GM18526 (cell line): ENCODE measurements around the gene AKR1C2.

Experiments used
- POLR2A ChIP-seq: IDR thresholded peaks from 3 replicates; pipeline ENCODE4 v1.6.1; 2011; ENCODE audit not compliant: insufficient read length; ENCODE audit errors: extremely low read depth

The AKR1C2 gene

DNA sequence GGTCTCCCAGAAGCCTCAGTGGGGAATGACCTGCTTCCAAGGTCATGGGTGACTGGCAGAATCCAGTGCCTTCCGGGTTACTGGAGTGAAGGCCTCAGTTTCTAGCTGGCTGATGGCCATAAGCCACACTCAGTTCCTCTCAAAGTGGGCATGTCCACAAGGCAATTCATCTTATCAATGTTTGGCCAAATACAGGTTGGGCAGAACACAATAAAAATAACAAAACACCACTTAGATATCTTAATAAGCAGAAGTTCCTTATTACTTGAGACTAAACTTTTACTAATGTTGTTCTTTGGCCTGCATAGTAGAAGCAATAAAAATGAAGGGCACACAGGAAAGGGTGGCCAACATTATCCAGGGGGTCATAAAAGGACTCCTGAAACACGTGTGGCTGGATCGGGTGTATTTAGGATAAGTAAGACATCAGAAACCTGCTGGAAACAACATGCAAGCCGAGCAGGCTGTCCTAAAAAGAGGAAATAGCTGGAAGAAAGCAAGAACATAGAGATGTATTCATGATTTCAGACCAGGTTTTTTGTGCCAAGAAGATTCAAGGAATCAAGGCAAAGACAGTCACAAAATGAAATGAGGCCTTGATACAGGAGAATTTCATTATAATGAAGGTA is 19.6 kb upstream of the AKR1C2 start:
- TF ChIP-seq POLR2A: no peak

DNA sequence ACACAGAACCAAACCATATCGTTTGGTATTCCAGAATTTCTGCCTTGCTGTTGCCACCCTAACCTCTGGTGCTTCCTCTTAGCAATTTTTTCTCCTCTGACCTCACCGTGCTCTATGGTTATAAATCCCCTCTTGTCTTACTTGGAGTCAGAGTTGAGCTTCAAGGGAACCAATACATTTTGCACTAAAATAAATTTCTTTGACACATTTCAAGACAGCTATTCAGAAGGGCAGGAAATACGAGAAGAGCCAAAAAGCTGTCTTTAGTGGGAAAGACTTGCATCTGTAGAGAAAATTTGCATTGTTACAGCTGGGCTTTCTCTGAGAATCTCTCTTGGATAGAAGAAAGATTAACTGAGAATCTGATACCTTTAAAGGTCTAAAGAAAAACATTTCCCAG is 14.5 kb upstream of the AKR1C2 start:
- no peak for TF ChIP-seq POLR2A

DNA sequence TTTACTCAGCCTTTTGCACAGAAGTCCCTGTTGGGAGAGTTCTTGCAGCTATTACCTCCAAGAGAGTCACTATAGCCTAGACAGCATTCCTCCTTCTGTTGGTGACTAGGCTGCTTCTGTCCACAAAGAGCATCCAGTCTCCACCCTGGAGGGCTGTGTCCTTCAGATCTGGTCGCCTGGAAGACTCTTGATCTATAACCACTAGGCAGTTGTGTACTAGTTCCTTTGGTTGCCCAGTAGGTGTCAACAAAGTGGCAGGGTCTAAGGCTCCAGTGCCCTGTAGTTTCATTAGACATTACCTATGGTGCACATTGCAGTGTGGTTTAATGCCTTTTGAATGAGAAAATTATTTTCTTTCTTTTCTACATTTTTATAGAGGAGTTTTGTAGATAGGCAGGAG is 11.3 kb upstream of the AKR1C2 start:
- no peak for TF ChIP-seq POLR2A

DNA sequence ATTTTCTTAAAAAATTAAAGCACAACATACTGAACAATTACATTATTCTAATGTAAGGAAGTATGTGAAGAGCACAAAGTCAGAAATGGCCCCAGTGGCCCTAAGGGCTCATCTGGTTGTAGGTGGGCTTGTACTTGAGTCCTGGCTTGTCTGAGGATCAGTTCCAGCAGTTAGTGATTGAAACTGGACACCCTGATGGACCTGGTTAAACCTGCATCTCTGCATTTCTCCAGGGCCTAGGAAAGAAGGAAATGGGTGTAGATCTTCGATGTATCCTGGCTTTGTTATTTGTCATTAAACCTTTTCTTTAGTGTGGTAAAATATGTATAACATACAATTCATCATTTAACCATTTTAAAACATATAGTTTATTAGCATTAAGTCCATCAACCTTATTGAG is 9.7 kb upstream of the AKR1C2 start:
- no peak for TF ChIP-seq POLR2A

DNA sequence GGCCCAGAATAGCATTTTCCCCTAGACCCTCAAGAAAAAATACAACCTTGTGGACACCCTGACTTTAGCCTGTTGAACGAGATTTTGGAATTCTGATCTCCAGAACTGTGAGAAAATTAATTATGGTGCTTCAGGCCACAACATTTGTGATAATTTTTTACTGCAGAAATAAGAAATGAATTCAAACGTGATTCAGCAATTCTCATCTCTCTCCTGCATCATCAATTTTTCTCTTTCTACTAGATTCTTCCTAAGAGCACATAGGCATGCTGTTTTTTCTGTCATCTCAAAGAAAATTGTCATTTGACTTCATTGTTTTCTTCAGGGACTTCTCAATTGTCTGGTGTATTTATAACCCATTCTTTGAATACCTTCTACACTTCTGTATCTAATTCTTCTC is 8.9 kb upstream of the AKR1C2 start:
- no peak for TF ChIP-seq POLR2A

DNA sequence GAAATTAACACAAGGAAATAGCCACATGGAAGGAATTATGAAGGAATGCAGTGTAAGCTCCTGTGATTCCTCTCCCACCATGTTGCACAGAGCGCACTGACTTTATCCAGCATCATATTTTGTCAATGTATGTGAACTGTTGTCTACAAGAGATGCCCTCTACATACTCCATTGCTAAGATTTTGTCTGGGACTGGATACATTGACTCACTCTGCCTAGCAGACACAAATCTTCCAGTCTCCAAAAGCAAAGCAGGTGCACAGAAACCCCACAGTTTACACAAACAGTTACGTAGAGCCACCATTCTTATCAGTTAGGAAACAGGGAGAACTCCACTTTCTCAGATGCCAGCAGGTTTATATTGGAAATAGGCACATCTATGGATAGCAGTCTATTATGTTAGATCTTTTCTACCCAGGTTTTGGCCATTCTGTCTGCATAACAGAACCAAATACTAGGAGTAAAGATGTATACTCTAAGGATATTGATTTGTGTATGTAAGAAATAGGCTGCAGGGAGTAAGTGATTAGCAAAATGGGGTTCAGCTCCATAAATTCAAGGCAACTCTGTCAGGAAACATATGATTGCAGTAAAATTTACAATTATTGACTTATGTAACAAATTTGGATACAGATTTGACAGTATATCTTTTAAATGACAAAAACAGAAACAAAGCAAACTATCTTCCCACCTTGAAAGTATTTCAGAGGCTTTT is 1.5 kb downstream of the AKR1C2 start:
- no peak for TF ChIP-seq POLR2A

DNA sequence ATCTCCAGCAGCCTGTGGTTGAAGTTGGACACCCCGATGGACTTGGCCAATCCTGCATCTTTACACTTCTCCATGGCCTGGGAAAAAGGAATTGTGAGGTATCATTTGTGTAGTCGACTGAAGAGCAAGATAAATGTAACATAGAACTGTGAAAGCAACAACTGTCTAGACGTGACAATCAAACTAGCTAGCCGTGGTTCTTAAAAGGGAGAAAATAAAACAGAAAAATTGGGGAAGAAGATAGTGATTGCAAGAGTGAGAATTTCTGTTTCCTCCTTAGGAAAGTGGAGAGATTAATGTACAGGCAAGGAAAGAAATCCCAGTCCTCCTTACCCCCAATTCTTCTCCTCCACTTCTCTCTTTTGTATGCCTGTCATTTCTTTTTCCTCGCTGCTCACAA is 5.0 kb downstream of the AKR1C2 start:
- no peak for TF ChIP-seq POLR2A

DNA sequence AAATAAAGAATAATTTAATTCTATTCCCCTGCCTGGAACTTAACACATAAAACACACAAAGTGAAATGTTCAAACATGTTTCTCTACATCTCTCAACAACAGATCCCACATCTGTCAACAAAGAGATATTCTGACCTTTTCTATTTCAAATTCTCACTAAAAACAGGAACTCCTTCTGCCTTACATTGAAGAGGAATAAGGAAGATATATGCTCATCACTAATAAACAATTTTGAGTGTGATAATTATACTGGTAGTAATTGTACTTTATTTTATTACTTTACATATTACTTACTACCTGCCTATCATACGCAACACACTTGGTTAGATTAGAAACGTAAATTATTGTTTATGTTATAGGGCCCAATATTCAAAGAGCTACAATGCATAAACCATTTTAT is 13.4 kb downstream of the AKR1C2 start:
- no peak for TF ChIP-seq POLR2A

DNA sequence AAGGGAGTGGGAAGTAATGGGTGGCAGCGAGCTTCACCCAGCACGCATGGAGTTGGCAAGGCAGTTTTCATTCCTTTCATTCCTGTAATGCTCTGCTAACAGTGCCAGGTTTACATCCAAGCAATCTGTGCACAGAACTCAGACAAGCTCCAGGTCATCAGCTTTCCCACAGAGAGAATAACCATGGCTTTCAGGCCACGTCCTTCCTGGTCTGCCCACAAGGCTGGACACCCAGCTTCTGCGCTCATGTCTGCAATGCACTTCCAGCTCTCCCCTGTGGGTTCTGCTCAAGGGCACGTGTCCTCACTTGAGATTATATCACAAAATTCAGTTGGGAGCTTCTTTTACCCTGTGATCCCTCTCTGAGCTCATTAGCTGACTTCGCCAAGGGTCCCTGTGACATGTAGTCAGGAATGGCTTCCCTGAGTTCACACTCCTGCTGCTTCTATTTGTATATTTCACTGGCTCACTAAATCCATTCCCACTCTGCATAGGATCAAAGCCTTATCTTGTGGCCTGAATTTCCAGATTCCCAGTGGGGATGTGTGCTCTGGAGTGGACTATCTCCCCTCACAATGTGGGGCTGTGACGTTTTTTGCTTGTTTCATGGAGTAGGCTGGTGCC is 18.6 kb downstream of the AKR1C2 start:
- TF ChIP-seq POLR2A: no peak

DNA sequence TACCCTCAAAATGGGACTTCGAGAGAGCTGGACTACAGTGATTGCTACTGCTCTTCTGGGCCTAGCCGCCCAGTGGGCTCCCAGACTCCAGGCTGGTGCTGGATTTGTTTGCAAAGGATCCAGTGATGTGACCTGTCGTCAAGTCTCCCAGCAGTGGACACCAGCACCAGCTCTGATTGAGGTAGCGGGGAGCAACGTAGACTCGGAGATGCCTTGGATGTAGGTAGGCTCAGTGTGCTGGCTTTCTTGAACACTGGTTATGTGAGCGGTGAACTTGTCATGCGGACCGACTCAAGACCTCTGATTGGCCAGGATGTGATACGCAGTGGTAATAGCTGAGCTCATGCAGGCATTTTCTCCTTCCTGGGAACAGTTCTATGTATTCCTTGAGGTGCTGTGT is 19.4 kb downstream of the AKR1C2 start:
- TF ChIP-seq POLR2A: no peak

DNA sequence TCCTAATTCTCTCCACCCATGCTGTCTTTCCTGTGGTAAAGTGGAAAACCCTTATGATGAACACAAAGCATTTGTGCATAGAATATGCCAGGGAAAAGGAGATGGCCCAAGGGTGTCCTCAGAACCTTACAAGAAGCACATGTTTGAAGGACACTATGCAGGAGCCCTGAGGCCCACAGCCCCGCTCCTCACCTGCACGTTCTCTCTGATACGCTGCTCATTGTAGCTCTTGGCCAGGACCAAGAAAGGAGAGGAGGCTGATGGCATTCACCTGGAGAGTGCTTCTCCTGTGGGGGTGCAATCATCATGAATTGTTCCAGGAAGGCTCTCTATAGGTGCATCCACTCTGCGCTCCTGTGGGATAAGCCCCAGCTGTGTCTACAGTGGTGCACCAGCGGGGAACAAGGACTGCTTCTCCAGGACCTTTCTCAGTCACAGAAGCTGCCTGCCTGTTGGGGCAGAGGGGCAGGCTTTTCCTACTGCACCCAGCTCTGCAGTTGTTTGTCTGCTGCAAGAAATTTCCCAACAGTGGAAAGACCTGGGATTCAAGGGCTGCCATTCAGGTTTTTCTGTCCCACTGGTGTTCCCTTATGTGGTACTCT is 19.9 kb downstream of the AKR1C2 start:
- TF ChIP-seq POLR2A: no peak

DNA sequence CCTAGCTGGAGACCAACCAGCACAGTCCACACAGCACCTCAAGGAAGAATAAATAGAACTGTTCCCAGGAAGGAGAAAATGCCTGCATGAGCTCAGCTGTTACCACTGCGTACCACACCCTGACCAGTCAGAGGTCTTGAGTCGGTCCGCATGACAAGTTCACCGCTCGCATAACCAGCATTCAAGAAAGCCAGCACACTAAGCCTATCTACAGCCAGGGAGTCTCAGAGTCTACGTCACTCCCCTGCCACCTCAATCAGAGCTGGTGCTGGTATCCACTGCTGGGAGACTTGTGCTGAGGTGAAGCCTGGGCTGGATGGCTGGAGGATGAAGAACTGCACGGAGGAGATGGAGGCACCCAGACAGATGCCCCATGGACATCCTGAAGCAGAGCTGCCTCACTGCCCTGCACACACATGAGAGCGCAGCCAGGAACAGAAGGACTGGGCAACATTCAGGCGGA is 20.9 kb downstream of the AKR1C2 start:
- no peak for TF ChIP-seq POLR2A

DNA sequence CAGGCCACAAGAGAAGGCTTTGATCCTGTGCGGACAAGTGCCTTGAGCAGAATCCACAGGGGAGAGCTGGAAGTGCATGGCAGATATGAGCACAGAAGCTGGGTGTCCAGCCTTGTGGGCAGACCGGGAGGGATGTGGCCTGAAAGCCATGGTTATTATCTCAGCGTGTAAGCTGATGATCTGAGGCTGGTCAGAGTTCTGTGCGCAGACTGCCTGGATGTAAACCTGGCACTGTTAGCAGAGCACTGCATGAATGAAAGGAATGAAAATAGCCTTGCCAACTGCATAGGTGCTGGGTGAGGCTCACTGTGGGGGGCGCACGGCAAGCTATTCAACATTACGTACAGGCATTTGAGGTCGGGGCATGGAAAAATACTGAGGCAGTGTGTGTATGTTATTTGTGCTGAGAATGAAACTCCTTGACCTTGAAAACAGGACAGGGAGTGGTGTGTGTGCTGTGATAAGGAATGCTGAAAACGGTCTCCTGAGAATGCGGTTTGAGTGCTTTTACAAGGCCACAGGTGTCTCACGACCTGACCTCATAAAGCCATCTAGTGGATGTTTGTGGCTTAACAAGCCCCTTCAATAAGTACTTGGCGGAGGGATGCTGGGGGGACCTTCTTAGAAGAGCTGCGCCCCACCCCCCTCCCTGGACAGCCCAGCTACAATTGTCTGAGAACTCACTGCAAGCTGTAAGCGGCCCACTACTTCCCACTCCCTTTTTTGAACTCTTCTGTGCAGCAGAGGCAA is 21.8 kb downstream of the AKR1C2 start:
- no peak for TF ChIP-seq POLR2A

DNA sequence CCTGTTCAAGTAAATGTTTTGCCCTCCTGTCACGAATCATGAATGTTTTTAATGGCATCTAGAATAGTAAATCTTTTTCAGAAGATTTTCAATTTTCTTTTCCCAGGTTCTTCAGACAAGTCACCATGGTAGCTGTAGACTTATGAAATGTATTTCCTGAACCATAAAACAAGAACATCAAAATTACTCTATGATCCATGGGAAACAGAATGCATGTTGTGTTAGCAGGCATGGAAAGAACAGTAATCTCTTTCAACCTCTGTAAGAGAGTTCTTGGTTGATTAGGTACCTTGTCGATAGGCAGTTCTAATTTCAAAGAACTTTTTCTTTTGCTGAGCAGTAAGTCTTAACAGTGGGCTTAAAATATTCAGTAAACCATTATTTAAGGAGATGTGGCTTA is 22.9 kb downstream of the AKR1C2 start:
- TF ChIP-seq POLR2A: no peak

DNA sequence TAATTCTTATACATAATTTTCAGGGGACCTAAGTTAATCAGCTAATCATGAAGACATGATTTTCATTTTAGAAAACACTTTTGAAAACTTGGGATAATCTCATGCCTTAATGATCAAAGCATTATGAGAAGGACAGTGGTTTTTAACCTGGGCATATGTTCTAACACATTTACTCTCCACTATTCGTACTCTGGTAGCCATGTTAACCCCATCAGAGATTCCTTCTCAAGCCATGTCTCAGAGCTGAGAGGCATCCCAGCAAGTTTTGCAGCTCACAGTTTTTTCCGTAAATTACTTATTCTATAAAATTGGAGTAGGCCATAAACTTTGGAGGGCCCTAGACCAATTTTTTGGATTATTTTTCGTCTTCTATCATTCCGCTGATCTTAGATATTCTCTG is 24.8 kb downstream of the AKR1C2 start:
- no peak for TF ChIP-seq POLR2A
